Measurements from ENCODE around the gene BEX2.
A peak's percentile ranks its signal among the peaks of the same experiment; 100 is the strongest.
"Not testable (repeated sequence)": the region's sequence is repeated elsewhere in the genome, so short reads cannot be mapped to it uniquely, and the experiment has no call there.

BEX2 gene

GRCh38 chrX:103310555-103311398 lies at the start of gene BEX2:
BEX2 (minus strand) TSS chrX:103310990; CDS start chrX:103309976, 1,014 bp downstream.
- peak; percentile 92 for DNase-seq (ENCODE audit: low read depth, low spot score)

- DNase-seq (ENCODE audit: low read depth, low spot score) = no peak
These were observed 49.3 kb upstream of the BEX2 start for GRCh38 chrX:103360092-103360491.

GRCh38 chrX:103359605-103360004 lies 48.8 kb upstream of the BEX2 start:
- DNase-seq (ENCODE audit: low read depth, low spot score) = not testable (repeated sequence)

- no peak for DNase-seq (ENCODE audit: low read depth, low spot score)
These were observed 47.1 kb upstream of the BEX2 start for GRCh38 chrX:103357871-103358270.

GRCh38 chrX:103356858-103357257 lies 46.1 kb upstream of the BEX2 start:
- no peak for DNase-seq (ENCODE audit: low read depth, low spot score)

GRCh38 chrX:103356130-103356798 lies 45.5 kb upstream of the BEX2 start, which contains the start of gene TCEAL9:
TCEAL9 (plus strand) TSS chrX:103356506; CDS start chrX:103357685, 1,179 bp downstream.
- DNase-seq (ENCODE audit: low read depth, low spot score) = peak; percentile 84

GRCh38 chrX:103347682-103348397 lies 37.0 kb upstream of the BEX2 start:
- peak; percentile 54 for DNase-seq (ENCODE audit: low read depth, low spot score)

GRCh38 chrX:103344606-103345005 lies 33.8 kb upstream of the BEX2 start:
- DNase-seq (ENCODE audit: low read depth, low spot score) = no peak

GRCh38 chrX:103343105-103343504 lies 32.3 kb upstream of the BEX2 start:
- no peak for DNase-seq (ENCODE audit: low read depth, low spot score)

GRCh38 chrX:103338663-103339062 lies 27.9 kb upstream of the BEX2 start:
- no peak for DNase-seq (ENCODE audit: low read depth, low spot score)

- DNase-seq (ENCODE audit: low read depth, low spot score) = peak; percentile 62
These were observed 20.0 kb upstream of the BEX2 start for GRCh38 chrX:103330681-103331288.

GRCh38 chrX:103329991-103330390 lies 19.2 kb upstream of the BEX2 start, which contains the start of gene TCEAL7:
TCEAL7 (plus strand) TSS chrX:103330239; CDS start chrX:103331404, 1,165 bp downstream.
- peak; percentile 16 for DNase-seq (ENCODE audit: low read depth, low spot score)

- no peak for DNase-seq (ENCODE audit: low read depth, low spot score)
These were observed 600 bp upstream of the BEX2 start for GRCh38 chrX:103311399-103311780.

- DNase-seq (ENCODE audit: low read depth, low spot score) = no peak
These were observed 783 bp downstream of the BEX2 start for GRCh38 chrX:103309860-103310554.

GRCh38 chrX:103305666-103306065 lies 5.1 kb downstream of the BEX2 start:
- DNase-seq (ENCODE audit: low read depth, low spot score) = not testable (repeated sequence)

GRCh38 chrX:103304705-103305104 lies 6.1 kb downstream of the BEX2 start:
- DNase-seq (ENCODE audit: low read depth, low spot score) = no peak

- no peak for DNase-seq (ENCODE audit: low read depth, low spot score)
These were observed 17.7 kb downstream of the BEX2 start for GRCh38 chrX:103293118-103293517.

GRCh38 chrX:103279624-103280023 lies 31.2 kb downstream of the BEX2 start:
- no peak for DNase-seq (ENCODE audit: low read depth, low spot score)

- DNase-seq (ENCODE audit: low read depth, low spot score) = no peak
These were observed 34.2 kb downstream of the BEX2 start, which contains the start of gene TCEAL5 for GRCh38 chrX:103276581-103277002. TCEAL5 (minus strand) TSS chrX:103276750; CDS start chrX:103274563, 2,187 bp downstream.

- DNase-seq (ENCODE audit: low read depth, low spot score) = no peak
These were observed 34.7 kb downstream of the BEX2 start for GRCh38 chrX:103275947-103276567.
